ENCODE measurements around the gene ATP6AP1.

DNA sequence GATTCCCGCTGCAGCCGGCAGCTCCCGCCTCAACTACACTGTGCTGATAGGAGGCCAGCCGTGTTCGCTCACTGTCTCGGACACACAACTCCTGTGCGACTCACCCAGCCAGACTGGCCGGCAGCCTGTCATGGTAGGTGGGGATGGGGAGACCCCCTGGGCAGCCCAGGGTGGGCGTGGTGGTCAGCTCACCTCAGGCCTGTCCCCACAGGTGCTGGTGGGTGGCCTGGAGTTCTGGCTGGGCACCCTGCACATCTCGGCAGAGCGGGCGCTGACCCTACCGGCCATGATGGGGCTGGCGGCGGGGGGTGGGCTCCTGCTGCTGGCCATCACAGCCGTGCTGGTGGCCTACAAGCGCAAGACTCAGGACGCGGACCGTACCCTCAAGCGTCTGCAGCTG lies 39.1 kb downstream of the ATP6AP1 start:
- no peak for TF ChIP-seq POLR2A (IDR thresholded peaks at IDR 0.05; ENCODE audit: low read depth, low read length)
- no peak for TF ChIP-seq POLR2AphosphoS5 (IDR thresholded peaks at IDR 0.05; ENCODE audit: low read depth, low read length)

Measured in GM12892 (cell line).